ENCODE results near the gene PALM2AKAP2.

DNA sequence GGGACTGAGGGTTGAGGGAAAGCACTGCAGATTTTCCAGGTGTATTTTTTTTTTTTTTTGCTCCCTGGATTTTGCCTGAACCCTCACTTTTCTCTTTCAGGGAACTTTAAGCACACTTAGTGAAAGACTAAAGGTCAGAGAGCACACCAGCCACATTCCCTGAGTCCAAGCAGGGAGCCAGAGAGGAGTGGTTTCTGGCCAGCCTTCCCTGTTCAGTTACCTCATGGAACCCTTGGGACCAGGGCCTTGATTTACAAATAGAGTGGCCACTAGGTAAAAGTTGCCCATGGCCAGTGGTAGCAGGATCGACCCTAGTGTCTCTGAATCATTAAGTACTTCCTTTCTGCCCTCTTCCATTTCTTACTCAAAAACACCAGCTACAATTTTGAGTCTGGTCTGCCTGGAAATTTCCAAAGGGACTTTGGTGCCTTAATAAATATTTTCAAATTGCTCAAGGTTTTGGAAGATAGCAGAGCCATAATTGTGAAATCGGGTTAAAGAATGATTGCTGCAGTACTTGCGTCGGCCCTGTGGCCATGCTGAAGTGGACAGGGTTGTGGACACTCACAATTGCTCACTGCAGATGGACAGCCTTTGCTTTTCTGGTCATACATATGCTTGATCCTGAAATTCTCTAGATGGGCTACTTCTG lies 14.5 kb downstream of the PALM2AKAP2 start:
- no peak for TF ChIP-seq EZH2 (IDR thresholded peaks at IDR 0.05; ENCODE audit: borderline replicate concordance, low read length)
- TF ChIP-seq, protein P1, sequence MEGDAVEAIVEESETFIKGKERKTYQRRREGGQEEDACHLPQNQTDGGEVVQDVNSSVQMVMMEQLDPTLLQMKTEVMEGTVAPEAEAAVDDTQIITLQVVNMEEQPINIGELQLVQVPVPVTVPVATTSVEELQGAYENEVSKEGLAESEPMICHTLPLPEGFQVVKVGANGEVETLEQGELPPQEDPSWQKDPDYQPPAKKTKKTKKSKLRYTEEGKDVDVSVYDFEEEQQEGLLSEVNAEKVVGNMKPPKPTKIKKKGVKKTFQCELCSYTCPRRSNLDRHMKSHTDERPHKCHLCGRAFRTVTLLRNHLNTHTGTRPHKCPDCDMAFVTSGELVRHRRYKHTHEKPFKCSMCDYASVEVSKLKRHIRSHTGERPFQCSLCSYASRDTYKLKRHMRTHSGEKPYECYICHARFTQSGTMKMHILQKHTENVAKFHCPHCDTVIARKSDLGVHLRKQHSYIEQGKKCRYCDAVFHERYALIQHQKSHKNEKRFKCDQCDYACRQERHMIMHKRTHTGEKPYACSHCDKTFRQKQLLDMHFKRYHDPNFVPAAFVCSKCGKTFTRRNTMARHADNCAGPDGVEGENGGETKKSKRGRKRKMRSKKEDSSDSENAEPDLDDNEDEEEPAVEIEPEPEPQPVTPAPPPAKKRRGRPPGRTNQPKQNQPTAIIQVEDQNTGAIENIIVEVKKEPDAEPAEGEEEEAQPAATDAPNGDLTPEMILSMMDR (IDR thresholded peaks at IDR 0.05; ENCODE audit: low read length): no peak

Data from OCI-LY1 (cell line).